Lower leg skin (tissue), 3 donors: Measurements from ENCODE around the gene COL27A1.

ENCODE experiments used
- CTCF ChIP-seq, 3 donors: fragments of 450-650 bp; IDR thresholded peaks; one replicate each; pipeline ENCODE4 v1.5.1; 2016; ENCODE audit warnings: antibody characterized with exemption in 3 of 3, mild to moderate bottlenecking in 3 of 3, moderate library complexity in 2 of 3
- POLR2A ChIP-seq, 2 donors: fragments of 450-650 bp; IDR thresholded peaks; one replicate each; pipeline ENCODE4 v1.6.1; 2016 to 2017; ENCODE audit warnings: antibody characterized with exemption in 2 of 2, mild to moderate bottlenecking in 1 of 2, moderate library complexity in 1 of 2

GRCh38 chr9:114186605-114187289 is 31.4 kb downstream of the COL27A1 start:
- TF ChIP-seq CTCF (IDR thresholded peaks at IDR 0.05) = no peak
- TF ChIP-seq POLR2A (IDR thresholded peaks at IDR 0.05) = no peak
